Subcutaneous adipose tissue (tissue), 4 donors: ENCODE measurements around the gene REXO1. TPM values are rescaled to one million over a fixed set of nuclear protein-coding genes. Genes with fewer than 3 reads are reported as not detected.

Source experiments
- CTCF ChIP-seq: fragments of 450-650 bp; IDR thresholded peaks from one replicate; pipeline ENCODE4 v1.5.1; 2016; ENCODE audit warnings: low read depth, mild to moderate bottlenecking, control low read depth, antibody characterized with exemption, moderate library complexity
- total RNA-seq, 4 donors: library from RNA; depleted of rRNA; stranded (reverse); fragments of >200 nt; gene quantifications; one replicate each; pipeline ENCODE4 v1.1.0, GENCODE V29; 2016

Gene REXO1
- total RNA-seq, 4 donors from 2014 or later: 12.3 to 30.5 (median 20.1) TPM

GRCh38 chr19:1874554-1875185 lies 26.4 kb upstream of the REXO1 start:
- TF ChIP-seq CTCF: no peak

GRCh38 chr19:1873524-1874473 lies 25.5 kb upstream of the REXO1 start:
- TF ChIP-seq CTCF: no peak

- TF ChIP-seq CTCF: no peak
These were observed 24.7 kb upstream of the REXO1 start for GRCh38 chr19:1872807-1873523.

GRCh38 chr19:1871630-1872029 lies 23.3 kb upstream of the REXO1 start:
- no peak for TF ChIP-seq CTCF

- TF ChIP-seq CTCF: no peak
These were observed 22.9 kb upstream of the REXO1 start for GRCh38 chr19:1871140-1871597.

GRCh38 chr19:1868971-1869370 lies 20.7 kb upstream of the REXO1 start:
- no peak for TF ChIP-seq CTCF

GRCh38 chr19:1867349-1867724 lies 19.1 kb upstream of the REXO1 start:
- no peak for TF ChIP-seq CTCF
